ENCODE results near the gene TUBA3D. TPM values are rescaled to one million over a fixed set of nuclear protein-coding genes. Genes with fewer than 3 reads are reported as not detected.
"Not testable (repeated sequence)": the region's sequence is repeated elsewhere in the genome, so short reads cannot be mapped to it uniquely, and the experiment has no call there.

The TUBA3D gene
- total RNA-seq, 1 donor from 2014 or later = not detected

- peaks cover 2% of the 10 kb centered on the region for H3K9me3 Mint-ChIP-seq (ENCODE audit: unreplicated experiment)
- H3K4me1 Mint-ChIP-seq (ENCODE audit: low read depth, unreplicated experiment) = no peaks in the 10 kb centered on the region
- DNase-seq = no peak
- no peak overlapping the region for H3K4me3 Mint-ChIP-seq (ENCODE audit: unreplicated experiment)
- no peaks in the 10 kb centered on the region for H3K27me3 Mint-ChIP-seq (ENCODE audit: unreplicated experiment)
- no peaks in the 10 kb centered on the region for H3K36me3 Mint-ChIP-seq (ENCODE audit: unreplicated experiment)
- H3K27ac Mint-ChIP-seq (ENCODE audit: unreplicated experiment) = no peak overlapping the region
- TF ChIP-seq, protein P1, sequence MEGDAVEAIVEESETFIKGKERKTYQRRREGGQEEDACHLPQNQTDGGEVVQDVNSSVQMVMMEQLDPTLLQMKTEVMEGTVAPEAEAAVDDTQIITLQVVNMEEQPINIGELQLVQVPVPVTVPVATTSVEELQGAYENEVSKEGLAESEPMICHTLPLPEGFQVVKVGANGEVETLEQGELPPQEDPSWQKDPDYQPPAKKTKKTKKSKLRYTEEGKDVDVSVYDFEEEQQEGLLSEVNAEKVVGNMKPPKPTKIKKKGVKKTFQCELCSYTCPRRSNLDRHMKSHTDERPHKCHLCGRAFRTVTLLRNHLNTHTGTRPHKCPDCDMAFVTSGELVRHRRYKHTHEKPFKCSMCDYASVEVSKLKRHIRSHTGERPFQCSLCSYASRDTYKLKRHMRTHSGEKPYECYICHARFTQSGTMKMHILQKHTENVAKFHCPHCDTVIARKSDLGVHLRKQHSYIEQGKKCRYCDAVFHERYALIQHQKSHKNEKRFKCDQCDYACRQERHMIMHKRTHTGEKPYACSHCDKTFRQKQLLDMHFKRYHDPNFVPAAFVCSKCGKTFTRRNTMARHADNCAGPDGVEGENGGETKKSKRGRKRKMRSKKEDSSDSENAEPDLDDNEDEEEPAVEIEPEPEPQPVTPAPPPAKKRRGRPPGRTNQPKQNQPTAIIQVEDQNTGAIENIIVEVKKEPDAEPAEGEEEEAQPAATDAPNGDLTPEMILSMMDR (IDR thresholded peaks at IDR 0.05; ENCODE audit: partially characterized antibody, unreplicated experiment) = no peak
Observed at GRCh38 chr2:131445896-131446295, 30.0 kb upstream of the TUBA3D start.

DNA sequence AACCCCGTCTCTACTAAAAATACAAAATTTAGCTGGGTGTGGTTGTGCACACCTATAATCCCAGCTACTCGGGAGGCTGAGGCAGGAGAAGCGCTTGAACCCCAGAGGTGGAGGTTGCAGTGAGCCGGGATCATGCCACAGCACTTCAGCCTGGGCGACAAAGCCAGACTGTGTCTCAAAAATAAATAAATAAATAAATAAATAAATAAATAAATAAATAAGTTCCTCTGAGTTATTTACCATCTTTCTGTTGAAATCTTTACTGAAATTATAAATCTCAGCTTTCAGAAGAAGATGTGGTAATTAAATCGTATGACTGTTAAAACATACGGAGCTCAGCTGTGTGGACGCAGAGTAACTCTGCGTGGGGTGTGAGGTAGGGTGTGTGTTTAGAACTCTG, 27.9 kb upstream of the TUBA3D start:
- H3K27ac Mint-ChIP-seq (ENCODE audit: unreplicated experiment); H3K4me3 Mint-ChIP-seq (ENCODE audit: unreplicated experiment); DNase-seq; H3K4me1 Mint-ChIP-seq (ENCODE audit: low read depth, unreplicated experiment); H3K9me3 Mint-ChIP-seq (ENCODE audit: unreplicated experiment); H3K36me3 Mint-ChIP-seq (ENCODE audit: unreplicated experiment); H3K27me3 Mint-ChIP-seq (ENCODE audit: unreplicated experiment): not testable (repeated sequence)

DNA sequence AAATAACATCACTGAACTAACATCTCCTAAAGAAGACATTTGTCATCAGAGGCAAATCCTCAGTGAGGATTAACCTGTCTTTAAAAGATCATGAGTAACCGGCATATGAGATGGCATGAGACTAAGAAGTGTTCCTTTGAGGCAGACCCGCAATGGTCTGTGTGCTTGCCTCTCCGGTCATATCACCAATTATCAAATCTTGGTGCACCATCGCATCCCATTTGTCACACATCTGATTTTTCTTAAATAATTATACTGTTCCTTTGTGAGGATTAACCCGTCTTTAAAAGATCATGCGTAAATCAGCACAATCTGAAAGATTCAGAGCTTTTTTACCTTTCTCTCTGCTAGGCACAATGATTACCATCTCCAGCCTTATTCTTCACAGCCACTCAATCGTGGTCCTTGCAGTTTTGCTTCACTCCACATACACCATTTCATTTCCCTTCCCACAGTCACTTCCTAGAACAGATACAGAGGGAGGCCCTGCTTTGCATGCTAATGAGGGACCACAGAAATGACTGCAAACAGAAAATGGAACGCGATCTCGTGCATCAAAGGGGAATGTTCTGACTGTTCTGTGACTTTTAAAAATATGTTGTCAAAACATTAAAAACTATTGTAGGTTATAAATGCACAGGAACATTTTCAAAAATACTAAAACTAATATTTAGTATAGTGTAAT, 24.5 kb upstream of the TUBA3D start:
- not testable (repeated sequence) for H3K4me3 Mint-ChIP-seq (ENCODE audit: unreplicated experiment); H3K4me1 Mint-ChIP-seq (ENCODE audit: low read depth, unreplicated experiment); H3K9me3 Mint-ChIP-seq (ENCODE audit: unreplicated experiment); H3K27ac Mint-ChIP-seq (ENCODE audit: unreplicated experiment); DNase-seq; H3K36me3 Mint-ChIP-seq (ENCODE audit: unreplicated experiment); H3K27me3 Mint-ChIP-seq (ENCODE audit: unreplicated experiment)

DNA sequence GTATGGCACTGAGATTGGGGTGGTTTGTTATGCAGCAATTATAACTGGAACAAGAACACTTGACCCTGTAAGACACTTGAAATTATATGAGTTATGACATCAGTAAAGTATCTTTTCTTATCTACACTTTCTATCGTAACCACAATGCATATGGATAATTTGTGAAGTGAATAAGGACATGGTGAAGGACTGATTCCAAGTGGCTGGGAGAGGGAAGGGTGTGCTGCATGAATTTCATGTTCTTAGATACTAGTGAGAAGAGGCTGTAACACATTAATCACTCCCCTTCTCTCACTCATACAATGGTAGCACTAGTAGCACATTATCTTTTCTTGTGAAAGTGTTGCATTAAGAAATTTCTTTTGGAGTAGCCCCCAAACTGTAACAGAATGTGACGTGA, 21.0 kb upstream of the TUBA3D start:
- not testable (repeated sequence) for H3K27ac Mint-ChIP-seq (ENCODE audit: unreplicated experiment); DNase-seq; H3K4me1 Mint-ChIP-seq (ENCODE audit: low read depth, unreplicated experiment); H3K36me3 Mint-ChIP-seq (ENCODE audit: unreplicated experiment); H3K9me3 Mint-ChIP-seq (ENCODE audit: unreplicated experiment); H3K27me3 Mint-ChIP-seq (ENCODE audit: unreplicated experiment); H3K4me3 Mint-ChIP-seq (ENCODE audit: unreplicated experiment)

- H3K9me3 Mint-ChIP-seq (ENCODE audit: unreplicated experiment); DNase-seq; H3K4me1 Mint-ChIP-seq (ENCODE audit: low read depth, unreplicated experiment); H3K27ac Mint-ChIP-seq (ENCODE audit: unreplicated experiment); H3K4me3 Mint-ChIP-seq (ENCODE audit: unreplicated experiment); H3K36me3 Mint-ChIP-seq (ENCODE audit: unreplicated experiment); H3K27me3 Mint-ChIP-seq (ENCODE audit: unreplicated experiment): not testable (repeated sequence)
Observed at GRCh38 chr2:131467722-131468121, 8.2 kb upstream of the TUBA3D start.

DNA sequence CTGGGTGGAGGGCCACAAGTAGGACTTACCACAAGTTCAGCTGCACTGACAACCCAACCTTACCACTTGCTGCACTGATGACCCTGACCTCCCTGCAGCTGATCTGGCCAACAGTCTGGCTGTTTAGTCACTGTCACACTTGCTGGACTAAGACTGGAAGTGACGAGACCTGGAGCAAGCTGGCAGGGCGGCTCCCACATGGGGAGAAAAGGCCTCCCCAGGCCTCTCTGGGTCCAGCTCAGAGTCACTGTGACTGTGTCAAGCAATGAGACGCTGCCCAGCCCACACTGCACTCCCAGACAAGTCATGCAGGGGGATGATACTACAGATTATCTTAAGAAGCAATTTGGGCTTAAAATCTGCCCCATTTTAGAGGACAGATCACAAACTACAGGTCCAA, 5.0 kb upstream of the TUBA3D start:
- not testable (repeated sequence) for H3K4me3 Mint-ChIP-seq (ENCODE audit: unreplicated experiment); H3K27ac Mint-ChIP-seq (ENCODE audit: unreplicated experiment); H3K36me3 Mint-ChIP-seq (ENCODE audit: unreplicated experiment); H3K9me3 Mint-ChIP-seq (ENCODE audit: unreplicated experiment); DNase-seq; H3K27me3 Mint-ChIP-seq (ENCODE audit: unreplicated experiment); H3K4me1 Mint-ChIP-seq (ENCODE audit: low read depth, unreplicated experiment)

- not testable (repeated sequence) for H3K4me3 Mint-ChIP-seq (ENCODE audit: unreplicated experiment); H3K9me3 Mint-ChIP-seq (ENCODE audit: unreplicated experiment); H3K36me3 Mint-ChIP-seq (ENCODE audit: unreplicated experiment); H3K27ac Mint-ChIP-seq (ENCODE audit: unreplicated experiment); DNase-seq; H3K27me3 Mint-ChIP-seq (ENCODE audit: unreplicated experiment); H3K4me1 Mint-ChIP-seq (ENCODE audit: low read depth, unreplicated experiment)
Observed at GRCh38 chr2:131471624-131472023, 4.3 kb upstream of the TUBA3D start.

- DNase-seq; H3K36me3 Mint-ChIP-seq (ENCODE audit: unreplicated experiment); H3K9me3 Mint-ChIP-seq (ENCODE audit: unreplicated experiment); H3K4me3 Mint-ChIP-seq (ENCODE audit: unreplicated experiment); H3K4me1 Mint-ChIP-seq (ENCODE audit: low read depth, unreplicated experiment); H3K27ac Mint-ChIP-seq (ENCODE audit: unreplicated experiment); H3K27me3 Mint-ChIP-seq (ENCODE audit: unreplicated experiment): not testable (repeated sequence)
Observed at GRCh38 chr2:131473266-131473665, 2.7 kb upstream of the TUBA3D start.

DNA sequence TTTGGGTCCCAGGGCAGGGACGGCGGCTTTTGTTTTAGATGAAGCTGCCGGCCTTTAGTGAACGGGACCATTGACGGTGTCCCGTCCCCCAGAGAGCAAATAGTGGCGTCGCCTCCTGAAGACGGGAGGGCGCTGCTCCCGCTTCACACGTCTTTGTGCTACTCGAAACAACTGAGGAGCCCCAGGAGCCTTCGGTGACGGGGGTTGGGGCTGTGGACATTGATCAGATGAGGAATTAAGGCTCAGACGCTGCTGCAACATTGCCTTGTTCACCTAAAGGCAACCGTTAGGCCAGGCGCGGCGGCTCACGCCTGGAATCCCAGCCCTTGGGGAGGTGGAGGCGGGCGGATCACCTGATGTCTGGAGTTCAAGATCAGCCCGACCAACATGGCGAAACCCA, 444 bp downstream of the TUBA3D start:
- not testable (repeated sequence) for H3K27me3 Mint-ChIP-seq (ENCODE audit: unreplicated experiment); H3K9me3 Mint-ChIP-seq (ENCODE audit: unreplicated experiment); H3K36me3 Mint-ChIP-seq (ENCODE audit: unreplicated experiment); H3K4me1 Mint-ChIP-seq (ENCODE audit: low read depth, unreplicated experiment); H3K27ac Mint-ChIP-seq (ENCODE audit: unreplicated experiment); H3K4me3 Mint-ChIP-seq (ENCODE audit: unreplicated experiment); DNase-seq

- not testable (repeated sequence) for H3K36me3 Mint-ChIP-seq (ENCODE audit: unreplicated experiment); H3K27me3 Mint-ChIP-seq (ENCODE audit: unreplicated experiment); H3K9me3 Mint-ChIP-seq (ENCODE audit: unreplicated experiment); DNase-seq; H3K27ac Mint-ChIP-seq (ENCODE audit: unreplicated experiment); H3K4me3 Mint-ChIP-seq (ENCODE audit: unreplicated experiment); H3K4me1 Mint-ChIP-seq (ENCODE audit: low read depth, unreplicated experiment)
Observed at GRCh38 chr2:131477227-131477626, 1.3 kb downstream of the TUBA3D start.

- not testable (repeated sequence) for H3K9me3 Mint-ChIP-seq (ENCODE audit: unreplicated experiment); DNase-seq
Observed at GRCh38 chr2:131478074-131478849, 2.3 kb downstream of the TUBA3D start.

More at GRCh38 chr2:131478074-131478849, 2.3 kb downstream of the TUBA3D start:
- H3K36me3 Mint-ChIP-seq (ENCODE audit: unreplicated experiment); H3K4me1 Mint-ChIP-seq (ENCODE audit: low read depth, unreplicated experiment); H3K27me3 Mint-ChIP-seq (ENCODE audit: unreplicated experiment); H3K4me3 Mint-ChIP-seq (ENCODE audit: unreplicated experiment); H3K27ac Mint-ChIP-seq (ENCODE audit: unreplicated experiment): not testable (repeated sequence)
